Glutamatergic neuron (in vitro differentiated cells): ENCODE measurements around the gene AGBL4. TPM values are rescaled to one million over a fixed set of nuclear protein-coding genes. Genes with fewer than 3 reads are reported as not detected.

Experiments
- DNase-seq: peaks from one replicate; pipeline ENCODE4 v3.0.0; 2022
- H3K27ac Mint-ChIP-seq: one replicate; pipeline ENCODE4 v1.8.0; 2020; ENCODE audit warnings: mild to moderate bottlenecking, mixed read lengths, inconsistent platforms; ENCODE audit not compliant: unreplicated experiment
- H3K27me3 Mint-ChIP-seq: one replicate; pipeline ENCODE4 v1.8.0; 2020; ENCODE audit warnings: mild to moderate bottlenecking, moderate library complexity, mixed read lengths, inconsistent platforms; ENCODE audit not compliant: unreplicated experiment
- H3K36me3 Mint-ChIP-seq: one replicate; pipeline ENCODE4 v1.8.0; 2020; ENCODE audit warnings: mild to moderate bottlenecking, mixed read lengths, inconsistent platforms; ENCODE audit not compliant: unreplicated experiment
- H3K4me1 Mint-ChIP-seq: one replicate; pipeline ENCODE4 v1.8.0; 2020; ENCODE audit warnings: mild to moderate bottlenecking, low read depth, mixed read lengths, inconsistent platforms; ENCODE audit not compliant: unreplicated experiment
- H3K4me3 Mint-ChIP-seq: one replicate; pipeline ENCODE4 v1.8.0; 2020; ENCODE audit warnings: mild to moderate bottlenecking, mixed read lengths, inconsistent platforms; ENCODE audit not compliant: unreplicated experiment
- H3K9me3 Mint-ChIP-seq: one replicate; pipeline ENCODE4 v1.8.0; 2020; ENCODE audit warnings: mild to moderate bottlenecking, moderate library complexity, mixed read lengths, inconsistent platforms; ENCODE audit not compliant: unreplicated experiment
- total RNA-seq: library from RNA; stranded (reverse); fragmentation: NEBNext Ultra II Directional; extraction: Animal tissue kit (Norgen Biotek cat#: 25700); gene quantifications from one replicate; pipeline ENCODE4 v1.2.1, GENCODE V29; 2021; ENCODE audit not compliant: unreplicated experiment
- TF ChIP-seq, protein P1 (sequence below): fragments of 200-600 bp; sonication (generic); IDR thresholded peaks from one replicate; pipeline ENCODE4 v1.5.0; 2021; ENCODE audit not compliant: partially characterized antibody, unreplicated experiment

The AGBL4 gene
- total RNA-seq, 1 donor from 2014 or later = 3.5 TPM

DNA sequence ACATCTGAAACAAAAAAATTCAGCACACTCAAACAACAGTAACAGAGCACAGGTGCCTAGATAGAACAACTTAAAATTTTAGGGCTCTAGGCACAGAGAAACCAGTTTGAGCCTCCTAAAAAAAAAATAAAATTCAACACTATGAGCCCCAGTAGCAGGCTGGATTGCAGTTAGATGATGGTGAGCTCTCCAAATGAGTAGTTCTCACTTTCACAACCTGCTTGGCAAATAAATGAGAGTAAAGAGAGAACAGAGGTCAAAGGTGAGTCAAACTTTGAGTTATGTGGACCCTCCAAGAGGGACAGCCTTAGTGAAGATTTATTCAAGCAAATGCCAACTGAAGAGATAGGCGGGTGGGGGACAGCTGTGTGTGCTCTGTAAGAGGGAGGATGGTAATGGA lies 1250.6 kb downstream of the AGBL4 start:
- peaks cover 12% of the 10 kb centered on the region for H3K27me3 Mint-ChIP-seq
- H3K9me3 Mint-ChIP-seq = peaks cover 11% of the 10 kb centered on the region
- H3K27ac Mint-ChIP-seq = no peak overlapping the region
- peaks cover 6% of the 10 kb centered on the region for H3K36me3 Mint-ChIP-seq
- no peak for DNase-seq
- H3K4me3 Mint-ChIP-seq = no peak overlapping the region
- H3K4me1 Mint-ChIP-seq = peaks cover 13% of the 10 kb centered on the region
- TF ChIP-seq, protein P1, sequence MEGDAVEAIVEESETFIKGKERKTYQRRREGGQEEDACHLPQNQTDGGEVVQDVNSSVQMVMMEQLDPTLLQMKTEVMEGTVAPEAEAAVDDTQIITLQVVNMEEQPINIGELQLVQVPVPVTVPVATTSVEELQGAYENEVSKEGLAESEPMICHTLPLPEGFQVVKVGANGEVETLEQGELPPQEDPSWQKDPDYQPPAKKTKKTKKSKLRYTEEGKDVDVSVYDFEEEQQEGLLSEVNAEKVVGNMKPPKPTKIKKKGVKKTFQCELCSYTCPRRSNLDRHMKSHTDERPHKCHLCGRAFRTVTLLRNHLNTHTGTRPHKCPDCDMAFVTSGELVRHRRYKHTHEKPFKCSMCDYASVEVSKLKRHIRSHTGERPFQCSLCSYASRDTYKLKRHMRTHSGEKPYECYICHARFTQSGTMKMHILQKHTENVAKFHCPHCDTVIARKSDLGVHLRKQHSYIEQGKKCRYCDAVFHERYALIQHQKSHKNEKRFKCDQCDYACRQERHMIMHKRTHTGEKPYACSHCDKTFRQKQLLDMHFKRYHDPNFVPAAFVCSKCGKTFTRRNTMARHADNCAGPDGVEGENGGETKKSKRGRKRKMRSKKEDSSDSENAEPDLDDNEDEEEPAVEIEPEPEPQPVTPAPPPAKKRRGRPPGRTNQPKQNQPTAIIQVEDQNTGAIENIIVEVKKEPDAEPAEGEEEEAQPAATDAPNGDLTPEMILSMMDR = no peak

GRCh38 chr1:48772211-48772610 lies 1251.5 kb downstream of the AGBL4 start:
- no peak for DNase-seq
- Mint-ChIP-seq H3K9me3 (peaks cover 9% of the 10 kb centered on the region), H3K4me3 (no peak overlapping the region), H3K27me3 (peaks cover 8% of the 10 kb centered on the region), H3K27ac (no peak overlapping the region), H3K36me3 (peaks cover 6% of the 10 kb centered on the region), H3K4me1 (peaks cover 13% of the 10 kb centered on the region)
- TF ChIP-seq, protein P1 = no peak

DNA sequence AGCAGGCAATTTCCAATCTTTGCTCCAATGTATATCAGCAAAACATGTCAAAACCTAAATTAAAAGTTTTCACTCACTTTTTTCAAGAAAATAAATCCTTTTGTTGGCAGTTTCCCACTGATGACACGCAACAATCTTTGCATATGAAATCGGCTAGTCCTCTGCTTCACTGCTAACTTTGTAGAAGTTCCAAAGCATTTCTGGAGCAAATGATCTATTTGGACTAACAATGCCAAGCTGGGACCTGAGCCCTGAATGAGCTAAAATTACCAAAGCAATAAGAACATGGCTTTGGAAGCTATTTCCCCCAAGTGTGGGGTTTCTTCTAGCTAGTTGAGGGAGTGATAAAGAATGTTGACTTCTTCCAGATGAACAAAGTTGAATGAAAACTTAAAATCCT lies 1252.2 kb downstream of the AGBL4 start:
- no peak for DNase-seq
- no peak overlapping the region for H3K27ac Mint-ChIP-seq
- peaks cover 13% of the 10 kb centered on the region for H3K4me1 Mint-ChIP-seq
- H3K9me3 Mint-ChIP-seq = peaks cover 7% of the 10 kb centered on the region
- H3K4me3 Mint-ChIP-seq = no peak overlapping the region
- peaks cover 6% of the 10 kb centered on the region for H3K36me3 Mint-ChIP-seq
- H3K27me3 Mint-ChIP-seq = peaks cover 5% of the 10 kb centered on the region
- TF ChIP-seq, protein P1 = no peak

GRCh38 chr1:48767975-48768510 lies 1255.7 kb downstream of the AGBL4 start:
- H3K27ac Mint-ChIP-seq = no peak overlapping the region

DNA sequence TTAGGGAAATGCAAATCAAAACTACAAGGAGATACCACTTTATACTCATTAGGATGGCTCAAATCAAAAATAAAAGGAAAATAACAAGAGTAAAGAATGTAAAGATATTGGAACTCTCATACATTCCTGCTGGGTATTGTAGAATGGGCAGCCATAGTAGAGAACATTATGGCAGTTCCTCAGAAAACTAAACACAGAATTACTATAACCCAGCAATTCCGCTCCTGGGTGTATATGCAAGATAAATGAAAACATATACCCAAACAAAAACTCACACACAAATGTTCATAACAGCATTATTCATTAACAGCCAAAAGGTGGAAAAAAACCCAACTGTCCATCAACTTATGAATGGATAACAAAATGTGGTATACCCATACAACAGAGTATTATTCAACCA lies 1258.4 kb downstream of the AGBL4 start:
- Mint-ChIP-seq H3K4me1 (no peaks in the 10 kb centered on the region), H3K9me3 (no peaks in the 10 kb centered on the region), H3K4me3 (no peak overlapping the region), H3K36me3 (peaks cover 12% of the 10 kb centered on the region), H3K27me3 (no peaks in the 10 kb centered on the region), H3K27ac (no peak overlapping the region)
- DNase-seq = no peak
- TF ChIP-seq, protein P1 = no peak

More at GRCh38 chr1:48767975-48768510, 1255.7 kb downstream of the AGBL4 start:
- Mint-ChIP-seq H3K4me1 (peaks cover 5% of the 10 kb centered on the region), H3K4me3 (no peak overlapping the region), H3K27me3 (peaks cover 2% of the 10 kb centered on the region), H3K36me3 (peaks cover 12% of the 10 kb centered on the region), H3K9me3 (no peaks in the 10 kb centered on the region)
- TF ChIP-seq, protein P1 = no peak
- DNase-seq = no peak
